Measurements from ENCODE around the gene TRIM47. TPM values are rescaled to one million over a fixed set of nuclear protein-coding genes. Genes with fewer than 3 reads are reported as not detected.

The TRIM47 gene
- total RNA-seq, 1 experiment from 2014 or later = 125 TPM

DNA sequence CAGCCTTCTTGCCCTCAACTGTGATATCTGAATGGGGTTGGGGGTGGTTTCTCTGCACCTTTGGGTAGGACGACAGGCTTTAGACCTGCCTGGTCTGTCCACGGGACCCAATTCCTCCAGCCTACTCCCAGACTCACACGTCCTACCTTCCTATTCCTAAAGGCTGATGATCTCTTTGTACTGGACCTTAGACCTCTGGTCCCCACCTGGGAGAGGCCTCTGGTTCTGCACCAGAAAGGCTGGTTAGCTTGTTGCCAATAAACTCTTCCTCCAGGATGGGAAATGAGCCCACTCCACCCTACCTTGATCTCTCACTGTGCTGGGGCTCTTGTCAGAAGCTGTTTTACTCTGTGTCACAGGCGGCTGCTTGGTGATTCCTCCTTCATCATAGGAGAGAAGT is 48.1 kb upstream of the TRIM47 start:
- no peaks in the 10 kb centered on the region for H3K9me3 ChIP-seq (ENCODE audit: control insufficient read depth, insufficient read depth, low read depth, low read length)
- H3K4me1 ChIP-seq (ENCODE audit: control insufficient read depth, insufficient read depth, low read length) = no peaks in the 10 kb centered on the region
- ChIA-PET CTCF (no interaction called here), POLR2A (no interaction called here)
- no peak for DNase-seq (ENCODE audit: low read depth, low spot score)
- H3K27me3 ChIP-seq (ENCODE audit: control insufficient read depth, insufficient read depth, low read length) = no peaks in the 10 kb centered on the region
- no peak overlapping the region for H3K4me3 ChIP-seq (ENCODE audit: low read depth in 2 of 2, low read length in 2 of 2)
- TF ChIP-seq SIN3A (IDR thresholded peaks at IDR 0.05; ENCODE audit: borderline replicate concordance, insufficient read depth, low read depth, low read length) = no peak
- TF ChIP-seq TCF7L2 (IDR thresholded peaks at IDR 0.05; ENCODE audit: low read depth, low read length) = no peak
- TF ChIP-seq, protein P1, sequence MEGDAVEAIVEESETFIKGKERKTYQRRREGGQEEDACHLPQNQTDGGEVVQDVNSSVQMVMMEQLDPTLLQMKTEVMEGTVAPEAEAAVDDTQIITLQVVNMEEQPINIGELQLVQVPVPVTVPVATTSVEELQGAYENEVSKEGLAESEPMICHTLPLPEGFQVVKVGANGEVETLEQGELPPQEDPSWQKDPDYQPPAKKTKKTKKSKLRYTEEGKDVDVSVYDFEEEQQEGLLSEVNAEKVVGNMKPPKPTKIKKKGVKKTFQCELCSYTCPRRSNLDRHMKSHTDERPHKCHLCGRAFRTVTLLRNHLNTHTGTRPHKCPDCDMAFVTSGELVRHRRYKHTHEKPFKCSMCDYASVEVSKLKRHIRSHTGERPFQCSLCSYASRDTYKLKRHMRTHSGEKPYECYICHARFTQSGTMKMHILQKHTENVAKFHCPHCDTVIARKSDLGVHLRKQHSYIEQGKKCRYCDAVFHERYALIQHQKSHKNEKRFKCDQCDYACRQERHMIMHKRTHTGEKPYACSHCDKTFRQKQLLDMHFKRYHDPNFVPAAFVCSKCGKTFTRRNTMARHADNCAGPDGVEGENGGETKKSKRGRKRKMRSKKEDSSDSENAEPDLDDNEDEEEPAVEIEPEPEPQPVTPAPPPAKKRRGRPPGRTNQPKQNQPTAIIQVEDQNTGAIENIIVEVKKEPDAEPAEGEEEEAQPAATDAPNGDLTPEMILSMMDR (IDR thresholded peaks at IDR 0.05) = no peak
- no peak for TF ChIP-seq POLR2AphosphoS5 (IDR thresholded peaks at IDR 0.05; ENCODE audit: low read depth, low read length)
- TF ChIP-seq, protein P2, sequence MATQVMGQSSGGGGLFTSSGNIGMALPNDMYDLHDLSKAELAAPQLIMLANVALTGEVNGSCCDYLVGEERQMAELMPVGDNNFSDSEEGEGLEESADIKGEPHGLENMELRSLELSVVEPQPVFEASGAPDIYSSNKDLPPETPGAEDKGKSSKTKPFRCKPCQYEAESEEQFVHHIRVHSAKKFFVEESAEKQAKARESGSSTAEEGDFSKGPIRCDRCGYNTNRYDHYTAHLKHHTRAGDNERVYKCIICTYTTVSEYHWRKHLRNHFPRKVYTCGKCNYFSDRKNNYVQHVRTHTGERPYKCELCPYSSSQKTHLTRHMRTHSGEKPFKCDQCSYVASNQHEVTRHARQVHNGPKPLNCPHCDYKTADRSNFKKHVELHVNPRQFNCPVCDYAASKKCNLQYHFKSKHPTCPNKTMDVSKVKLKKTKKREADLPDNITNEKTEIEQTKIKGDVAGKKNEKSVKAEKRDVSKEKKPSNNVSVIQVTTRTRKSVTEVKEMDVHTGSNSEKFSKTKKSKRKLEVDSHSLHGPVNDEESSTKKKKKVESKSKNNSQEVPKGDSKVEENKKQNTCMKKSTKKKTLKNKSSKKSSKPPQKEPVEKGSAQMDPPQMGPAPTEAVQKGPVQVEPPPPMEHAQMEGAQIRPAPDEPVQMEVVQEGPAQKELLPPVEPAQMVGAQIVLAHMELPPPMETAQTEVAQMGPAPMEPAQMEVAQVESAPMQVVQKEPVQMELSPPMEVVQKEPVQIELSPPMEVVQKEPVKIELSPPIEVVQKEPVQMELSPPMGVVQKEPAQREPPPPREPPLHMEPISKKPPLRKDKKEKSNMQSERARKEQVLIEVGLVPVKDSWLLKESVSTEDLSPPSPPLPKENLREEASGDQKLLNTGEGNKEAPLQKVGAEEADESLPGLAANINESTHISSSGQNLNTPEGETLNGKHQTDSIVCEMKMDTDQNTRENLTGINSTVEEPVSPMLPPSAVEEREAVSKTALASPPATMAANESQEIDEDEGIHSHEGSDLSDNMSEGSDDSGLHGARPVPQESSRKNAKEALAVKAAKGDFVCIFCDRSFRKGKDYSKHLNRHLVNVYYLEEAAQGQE (IDR thresholded peaks at IDR 0.05; ENCODE audit: insufficient read depth in 1 of 2, low read depth in 2 of 2, low read length in 1 of 2) = no peak
- BruUV-seq (replicated peaks) = no TSS peak
- in situ Hi-C loops (cut with HindIII; ENCODE audit: low pct_unique_long_range_greater_than_20kb, low sequenced_read_pairs) = loop anchor here (25.0 kb wide), 1 partner anchor 136 kb away; the partner anchor contains the start of genes GALR2 and SRP68
- no peak overlapping the region for H3K27ac ChIP-seq (ENCODE audit: low read length)
- no peak for ATAC-seq
- no peaks in the 10 kb centered on the region for H3K36me3 ChIP-seq (ENCODE audit: control insufficient read depth, insufficient read depth, low read length)
- intact Hi-C loops (cut with micrococcal nuclease; ENCODE audit: unreplicated experiment) = no loop called here

DNA sequence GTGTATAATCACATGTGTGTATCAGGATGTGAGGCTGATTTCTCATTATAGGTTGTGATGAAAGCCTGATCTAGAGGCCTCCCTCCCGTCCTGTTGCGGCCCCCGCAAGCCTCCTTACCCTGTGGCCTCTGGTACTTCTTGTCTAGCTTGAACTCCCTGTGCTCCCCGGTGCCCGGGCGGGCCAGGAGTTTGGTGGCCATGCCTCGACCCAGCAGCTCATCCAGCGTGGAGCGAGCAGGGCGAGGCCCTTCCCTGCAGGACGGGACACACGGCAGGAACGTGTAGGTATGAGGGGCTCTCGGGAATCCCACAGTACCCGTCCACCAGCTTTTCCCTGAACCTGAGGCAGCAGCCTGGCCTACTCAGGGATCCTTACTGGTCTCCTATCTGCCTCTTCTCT is 47.5 kb upstream of the TRIM47 start:
- in situ Hi-C loops (cut with HindIII; ENCODE audit: low pct_unique_long_range_greater_than_20kb, low sequenced_read_pairs) (loop anchor here (25.0 kb wide), 1 partner anchor 136 kb away; the partner anchor contains the start of genes GALR2 and SRP68), intact Hi-C loops (cut with micrococcal nuclease; ENCODE audit: unreplicated experiment) (no loop called here)
- Histone ChIP-seq H3K9me3 (ENCODE audit: control insufficient read depth, insufficient read depth, low read depth, low read length) (no peaks in the 10 kb centered on the region), H3K27ac (ENCODE audit: low read length) (no peak overlapping the region), H3K4me1 (ENCODE audit: control insufficient read depth, insufficient read depth, low read length) (no peaks in the 10 kb centered on the region), H3K27me3 (ENCODE audit: control insufficient read depth, insufficient read depth, low read length) (no peaks in the 10 kb centered on the region), H3K4me3 (ENCODE audit: low read depth in 2 of 2, low read length in 2 of 2) (no peak overlapping the region), H3K36me3 (ENCODE audit: control insufficient read depth, insufficient read depth, low read length) (no peaks in the 10 kb centered on the region)
- CTCF ChIA-PET = no interaction called here
- ATAC-seq = no peak
- DNase-seq (ENCODE audit: low read depth, low spot score) = no peak
- no TSS peak for BruUV-seq (replicated peaks)
- TF ChIP-seq, protein P2 (IDR thresholded peaks at IDR 0.05; ENCODE audit: insufficient read depth in 1 of 2, low read depth in 2 of 2, low read length in 1 of 2) = no peak
- TF ChIP-seq SIN3A (IDR thresholded peaks at IDR 0.05; ENCODE audit: borderline replicate concordance, insufficient read depth, low read depth, low read length) (no peak), TCF7L2 (IDR thresholded peaks at IDR 0.05; ENCODE audit: low read depth, low read length) (no peak), POLR2AphosphoS5 (IDR thresholded peaks at IDR 0.05; ENCODE audit: low read depth, low read length) (no peak)
- TF ChIP-seq, protein P1 (IDR thresholded peaks at IDR 0.05) = no peak
- POLR2A ChIA-PET = interaction anchor here (0.5 to 0.6 kb wide), 2 partner anchors 9 to 132 kb away, joined by 3 to 4 read pairs; no protein-coding TSS in a partner anchor
